Fibroblast of lung (primary cell): ENCODE data around the gene STARD13. TPM values are rescaled to one million over a fixed set of nuclear protein-coding genes. Genes with fewer than 3 reads are reported as not detected.

Experiments
- DNase-seq, 2 donors: peaks; one replicate each; pipeline versions ENCODE4 v3.0.0 to v3.0.0-alpha.2; 2010; ENCODE audit warnings: low read depth in 2 of 2
- H2AFZ ChIP-seq: 2 replicates; pipeline ENCODE4 v1.5.1; 2012; ENCODE audit warnings: low read length, control low read depth, inconsistent platforms
- H3K27ac ChIP-seq: 2 replicates; pipeline ENCODE4 v1.5.1; 2011; ENCODE audit warnings: low read length, control low read depth; ENCODE audit not compliant: insufficient read depth
- H3K27me3 ChIP-seq: 2 replicates; pipeline ENCODE4 v1.5.1; 2011; ENCODE audit warnings: mild to moderate bottlenecking, low read length; ENCODE audit not compliant: control insufficient read depth, insufficient read depth
- H3K36me3 ChIP-seq: 2 replicates; pipeline ENCODE4 v1.5.1; 2011; ENCODE audit warnings: low read length; ENCODE audit not compliant: control insufficient read depth, insufficient read depth
- H3K4me1 ChIP-seq: 2 replicates; pipeline ENCODE4 v1.5.1; 2011; ENCODE audit warnings: low read length; ENCODE audit not compliant: control insufficient read depth, insufficient read depth; ENCODE audit errors: extremely low read depth
- H3K4me2 ChIP-seq: 2 replicates; pipeline ENCODE4 v1.5.1; 2011; ENCODE audit warnings: low read length, control low read depth; ENCODE audit not compliant: insufficient read depth; ENCODE audit errors: extremely low read depth
- H3K4me3 ChIP-seq, 4 experiments: fragments of 200-600 bp in 1 of 4; sonication (generic) in 1 of 4; replicated peaks in 1 of 4; 2 replicates each; pipeline ENCODE4 v1.5.1; 2011 to 2016; ENCODE audit warnings: low read length in 4 of 4, low read depth in 3 of 4, mild to moderate bottlenecking in 3 of 4, control low read depth in 2 of 4, inconsistent platforms in 1 of 4, mixed read lengths in 1 of 4; ENCODE audit not compliant: insufficient read depth in 1 of 4; ENCODE audit errors: control extremely low read depth in 1 of 4
- H3K79me2 ChIP-seq: 2 replicates; pipeline ENCODE4 v1.5.1; 2012; ENCODE audit warnings: mild to moderate bottlenecking, low read length, inconsistent platforms; ENCODE audit not compliant: control insufficient read depth, insufficient read depth
- H3K9ac ChIP-seq: 2 replicates; pipeline ENCODE4 v1.5.1; 2011; ENCODE audit warnings: mild to moderate bottlenecking, low read length, control low read depth; ENCODE audit not compliant: insufficient read depth
- H3K9me3 ChIP-seq: 2 replicates; pipeline ENCODE4 v1.5.1; 2012; ENCODE audit warnings: low read depth, low read length; ENCODE audit not compliant: control insufficient read depth, insufficient read depth
- H4K20me1 ChIP-seq: 2 replicates; pipeline ENCODE4 v1.5.1; 2011; ENCODE audit warnings: low read length; ENCODE audit not compliant: control insufficient read depth, insufficient read depth; ENCODE audit errors: extremely low read depth
- EZH2 ChIP-seq: IDR thresholded peaks from 2 replicates; pipeline ENCODE4 v1.5.1; 2012; ENCODE audit warnings: low read length, control low read depth, mild to moderate bottlenecking; ENCODE audit errors: missing control alignments
- polyA plus RNA-seq, 2 donors: library from polyadenylated mRNA; depleted of rRNA in 1 of 2; stranded (reverse) in 1 of 2; unstranded in 1 of 2; fragments of >200 nt; gene quantifications; 2 replicates each; pipeline ENCODE4 v1.2.1, GENCODE V29; 2011 to 2012; ENCODE audit warnings: missing spikeins in 1 of 2
- total RNA-seq: library from RNA; depleted of rRNA; stranded (reverse); fragments of >200 nt; gene quantifications from 2 replicates; pipeline ENCODE4 v1.2.1, GENCODE V29; 2014
- TF ChIP-seq, protein P1 (sequence below), 2 donors: IDR thresholded peaks in 1 of 2; conservative IDR thresholded peaks in 1 of 2; 1 replicate in 1 of 2; 2 replicates in 1 of 2; pipeline ENCODE4 v1.5.1; 2011 to 2012; ENCODE audit warnings: low read length in 2 of 2, control low read depth in 1 of 2, inconsistent platforms in 1 of 2, low read depth in 1 of 2, mild to moderate bottlenecking in 1 of 2

Gene STARD13
- total and polyA plus RNA-seq, 2 donors (not counting 1 experiment from before 2014, with no cell fraction given): 25.2 to 44.6 TPM

DNA sequence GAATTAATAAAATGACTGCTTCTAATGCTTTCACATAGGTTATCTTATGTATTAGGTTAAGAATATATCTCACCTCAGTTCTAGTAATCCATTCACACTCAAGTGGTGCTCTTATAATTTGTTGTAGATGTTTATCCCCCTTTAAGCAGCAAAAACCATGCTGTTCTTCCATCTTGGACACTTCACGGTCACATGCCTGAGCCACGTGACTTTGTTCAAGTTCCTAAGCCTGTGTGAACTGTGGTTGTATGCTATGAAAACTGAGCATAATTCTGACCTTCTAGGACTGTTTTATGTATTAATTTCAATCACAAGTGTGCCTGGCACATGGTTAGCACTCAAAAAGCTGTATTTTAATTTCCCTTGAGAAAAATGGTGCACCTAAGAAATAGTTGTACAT, 41.2 kb upstream of the STARD13 start:
- Histone ChIP-seq H3K36me3 (no peaks in the 10 kb centered on the region), H4K20me1 (no peaks in the 10 kb centered on the region), H3K9me3 (no peaks in the 10 kb centered on the region), H3K4me3 (no peak overlapping the region), H3K4me1 (peaks cover 4% of the 10 kb centered on the region), H3K4me2 (no peak overlapping the region), H3K27ac (no peak overlapping the region), H3K9ac (no peak overlapping the region), H3K79me2 (no peaks in the 10 kb centered on the region), H2AFZ (no peak overlapping the region), H3K27me3 (no peaks in the 10 kb centered on the region)
- DNase-seq: no peak
- no peak for TF ChIP-seq EZH2
- TF ChIP-seq, protein P1, sequence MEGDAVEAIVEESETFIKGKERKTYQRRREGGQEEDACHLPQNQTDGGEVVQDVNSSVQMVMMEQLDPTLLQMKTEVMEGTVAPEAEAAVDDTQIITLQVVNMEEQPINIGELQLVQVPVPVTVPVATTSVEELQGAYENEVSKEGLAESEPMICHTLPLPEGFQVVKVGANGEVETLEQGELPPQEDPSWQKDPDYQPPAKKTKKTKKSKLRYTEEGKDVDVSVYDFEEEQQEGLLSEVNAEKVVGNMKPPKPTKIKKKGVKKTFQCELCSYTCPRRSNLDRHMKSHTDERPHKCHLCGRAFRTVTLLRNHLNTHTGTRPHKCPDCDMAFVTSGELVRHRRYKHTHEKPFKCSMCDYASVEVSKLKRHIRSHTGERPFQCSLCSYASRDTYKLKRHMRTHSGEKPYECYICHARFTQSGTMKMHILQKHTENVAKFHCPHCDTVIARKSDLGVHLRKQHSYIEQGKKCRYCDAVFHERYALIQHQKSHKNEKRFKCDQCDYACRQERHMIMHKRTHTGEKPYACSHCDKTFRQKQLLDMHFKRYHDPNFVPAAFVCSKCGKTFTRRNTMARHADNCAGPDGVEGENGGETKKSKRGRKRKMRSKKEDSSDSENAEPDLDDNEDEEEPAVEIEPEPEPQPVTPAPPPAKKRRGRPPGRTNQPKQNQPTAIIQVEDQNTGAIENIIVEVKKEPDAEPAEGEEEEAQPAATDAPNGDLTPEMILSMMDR (conservative IDR thresholded peaks at IDR 0.05 in 1 of 2, IDR thresholded peaks at IDR 0.05 in 1 of 2; ENCODE audit: low read depth in 1 of 2, low read length in 2 of 2): no peak

DNA sequence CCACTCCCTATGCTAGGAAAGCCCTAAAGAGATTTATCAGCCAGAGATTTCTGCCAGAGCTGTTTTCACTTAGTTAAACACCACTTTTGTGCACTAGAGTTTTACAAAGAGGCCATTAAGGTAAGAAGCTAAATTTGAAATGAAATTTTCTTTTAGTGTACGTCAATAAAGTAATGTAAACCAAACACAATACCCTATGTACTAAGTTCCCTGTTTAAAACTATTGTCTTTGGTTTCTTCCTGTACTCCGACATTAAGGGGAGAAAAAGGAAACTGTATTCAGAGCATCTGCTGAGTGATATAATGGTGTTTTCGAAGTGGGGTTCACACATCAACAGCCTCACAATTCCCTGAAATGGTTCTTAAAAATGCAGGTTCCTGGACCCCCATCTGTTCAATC, 40.7 kb upstream of the STARD13 start:
- DNase-seq: no peak
- H3K4me1 ChIP-seq: peaks cover 4% of the 10 kb centered on the region
- H3K4me3 ChIP-seq: no peak overlapping the region
- H3K79me2 ChIP-seq: no peaks in the 10 kb centered on the region
- H2AFZ ChIP-seq: no peak overlapping the region
- H3K9ac ChIP-seq: no peak overlapping the region
- H4K20me1 ChIP-seq: no peaks in the 10 kb centered on the region
- H3K27me3 ChIP-seq: no peaks in the 10 kb centered on the region
- no peaks in the 10 kb centered on the region for H3K36me3 ChIP-seq
- H3K9me3 ChIP-seq: no peaks in the 10 kb centered on the region
- H3K4me2 ChIP-seq: no peak overlapping the region
- TF ChIP-seq, protein P1 (conservative IDR thresholded peaks at IDR 0.05 in 1 of 2, IDR thresholded peaks at IDR 0.05 in 1 of 2; ENCODE audit: low read depth in 1 of 2, low read length in 2 of 2): no peak
- TF ChIP-seq EZH2: no peak
- no peak overlapping the region for H3K27ac ChIP-seq

DNA sequence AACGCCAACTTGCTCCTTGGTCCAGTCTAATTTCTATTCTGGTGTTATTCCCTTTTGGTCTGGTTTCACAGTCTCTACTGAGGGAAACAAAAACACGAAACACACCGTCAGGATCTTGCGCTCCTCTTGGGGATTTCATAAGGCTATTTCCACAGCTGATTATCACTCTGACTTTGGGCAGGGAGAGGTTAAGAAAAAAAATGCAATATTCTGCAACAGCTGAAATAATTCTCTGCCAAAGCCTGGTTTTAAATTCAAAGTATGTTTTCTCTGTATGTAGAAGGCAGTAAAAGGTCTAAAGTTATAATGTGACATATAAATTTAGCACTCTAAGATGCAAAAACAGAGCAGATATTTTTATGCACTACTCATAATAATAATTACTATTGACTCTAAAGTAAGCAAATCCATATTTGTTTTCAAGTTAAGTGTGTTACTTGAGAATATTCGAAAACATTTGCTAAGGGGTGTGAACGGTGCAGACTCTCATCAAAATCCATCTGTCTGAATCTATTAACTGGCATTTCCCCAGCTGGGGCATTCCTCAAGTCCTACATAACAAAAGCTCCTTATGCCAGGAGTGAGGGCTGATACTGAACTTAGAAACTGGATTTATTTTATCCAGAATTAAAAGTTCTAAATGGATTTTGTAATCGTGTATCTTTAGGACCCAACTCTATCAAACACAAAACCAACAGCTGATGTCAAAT, 38.4 kb upstream of the STARD13 start:
- Histone ChIP-seq H3K36me3 (no peaks in the 10 kb centered on the region), H3K4me2 (no peak overlapping the region), H3K27ac (peak overlapping the region; percentile 81), H3K79me2 (no peaks in the 10 kb centered on the region), H3K4me1 (peaks cover 4% of the 10 kb centered on the region), H3K9me3 (no peaks in the 10 kb centered on the region), H3K9ac (no peak overlapping the region), H4K20me1 (no peaks in the 10 kb centered on the region), H3K27me3 (no peaks in the 10 kb centered on the region), H3K4me3 (no peak overlapping the region), H2AFZ (no peak overlapping the region)
- DNase-seq: peak; percentile 37 to 61
- no peak for TF ChIP-seq EZH2
- TF ChIP-seq, protein P1 (conservative IDR thresholded peaks at IDR 0.05 in 1 of 2, IDR thresholded peaks at IDR 0.05 in 1 of 2; ENCODE audit: low read depth in 1 of 2, low read length in 2 of 2): no peak
